ENCODE measurements around the gene DDX6.
"Not testable (repeated sequence)": the region's sequence is repeated elsewhere in the genome, so short reads cannot be mapped to it uniquely, and the experiment has no call there.

DDX6 gene

GRCh38 chr11:118744046-118744445 is 46.9 kb downstream of the DDX6 start:
- no peak for DNase-seq (ENCODE audit: low read depth)

GRCh38 chr11:118742304-118742703 is 48.7 kb downstream of the DDX6 start:
- no peak for DNase-seq (ENCODE audit: low read depth)

- DNase-seq (ENCODE audit: low read depth): no peak
Measured at GRCh38 chr11:118740892-118741291, 50.1 kb downstream of the DDX6 start.

GRCh38 chr11:118735203-118735602 is 55.8 kb downstream of the DDX6 start:
- no peak for DNase-seq (ENCODE audit: low read depth)

GRCh38 chr11:118734031-118734430 is 56.9 kb downstream of the DDX6 start:
- DNase-seq (ENCODE audit: low read depth): no peak

GRCh38 chr11:118729753-118730152 is 61.2 kb downstream of the DDX6 start:
- not testable (repeated sequence) for DNase-seq (ENCODE audit: low read depth)

GRCh38 chr11:118728112-118728511 is 62.9 kb downstream of the DDX6 start:
- not testable (repeated sequence) for DNase-seq (ENCODE audit: low read depth)

GRCh38 chr11:118727721-118728066 is 63.3 kb downstream of the DDX6 start:
- not testable (repeated sequence) for DNase-seq (ENCODE audit: low read depth)

- DNase-seq (ENCODE audit: low read depth): not testable (repeated sequence)
Measured at GRCh38 chr11:118727001-118727720, 63.8 kb downstream of the DDX6 start.

- not testable (repeated sequence) for DNase-seq (ENCODE audit: low read depth)
Measured at GRCh38 chr11:118721478-118722015, 69.4 kb downstream of the DDX6 start.

- DNase-seq (ENCODE audit: low read depth): not testable (repeated sequence)
Measured at GRCh38 chr11:118720740-118721139, 70.2 kb downstream of the DDX6 start.

GRCh38 chr11:118720078-118720477 is 70.9 kb downstream of the DDX6 start:
- DNase-seq (ENCODE audit: low read depth): not testable (repeated sequence)

GRCh38 chr11:118718562-118718961 is 72.4 kb downstream of the DDX6 start:
- not testable (repeated sequence) for DNase-seq (ENCODE audit: low read depth)

GRCh38 chr11:118717733-118718132 is 73.2 kb downstream of the DDX6 start:
- DNase-seq (ENCODE audit: low read depth): not testable (repeated sequence)

GRCh38 chr11:118717221-118717620 is 73.7 kb downstream of the DDX6 start:
- DNase-seq (ENCODE audit: low read depth): not testable (repeated sequence)

GRCh38 chr11:118715837-118716260 is 75.1 kb downstream of the DDX6 start:
- DNase-seq (ENCODE audit: low read depth): no peak

GRCh38 chr11:118715245-118715831 is 75.6 kb downstream of the DDX6 start:
- no peak for DNase-seq (ENCODE audit: low read depth)

- no peak for DNase-seq (ENCODE audit: low read depth)
Measured at GRCh38 chr11:118714816-118715215, 76.1 kb downstream of the DDX6 start.

- not testable (repeated sequence) for DNase-seq (ENCODE audit: low read depth)
Measured at GRCh38 chr11:118714416-118714815, 76.5 kb downstream of the DDX6 start.

GRCh38 chr11:118708296-118708695 is 82.7 kb downstream of the DDX6 start:
- no peak for DNase-seq (ENCODE audit: low read depth)

- no peak for DNase-seq (ENCODE audit: low read depth)
Measured at GRCh38 chr11:118706546-118706825, 84.5 kb downstream of the DDX6 start.

GRCh38 chr11:118705791-118706545 is 85.0 kb downstream of the DDX6 start:
- no peak for DNase-seq (ENCODE audit: low read depth)

All from stimulated activated CD4-positive, alpha-beta T cell treated with anti-CD3 and anti-CD28 coated beads, Interleukin-2, amount 100 ng/mL, for 4 hours (primary cell).